Measurements from ENCODE around the gene SPRN. TPM values are rescaled to one million over a fixed set of nuclear protein-coding genes. Genes with fewer than 3 reads are reported as not detected.

The SPRN gene
- total RNA-seq, 1 donor from 2014 or later, result not detected

GRCh38 chr10:133375357-133376115 lies 48.9 kb downstream of the SPRN start:
- intact Hi-C loops (cut with micrococcal nuclease), result no loop called here
- Histone ChIP-seq H3K27ac (replicated peaks) (no peak overlapping the region), H3K9me3 (replicated peaks) (no peaks in the 10 kb centered on the region), H3K4me3 (no peak overlapping the region), H3K36me3 (peaks cover 11% of the 10 kb centered on the region), H3K4me1 (peaks cover 48% of the 10 kb centered on the region), H3K27me3 (ENCODE audit: low read depth) (no peaks in the 10 kb centered on the region)
- TF ChIP-seq CTCF (IDR thresholded peaks at IDR 0.05; ENCODE audit: borderline replicate concordance), result no peak
- no peak for DNase-seq

GRCh38 chr10:133373174-133374090 lies 51.0 kb downstream of the SPRN start, which contains the start of gene ECHS1:
Gene ECHS1 (minus strand): TSS chr10:133373354. CDS start chr10:133373333, 21 bp downstream.
- intact Hi-C loops (cut with micrococcal nuclease), result no loop called here
- DNase-seq, result peak; percentile 98
- peak within 1 kb of the TSS; percentile 94 for H3K27ac ChIP-seq (replicated peaks)

GRCh38 chr10:133372507-133372906 lies 51.9 kb downstream of the SPRN start:
- intact Hi-C loops (cut with micrococcal nuclease), result no loop called here
- peaks cover 39% of the 10 kb centered on the region for H3K36me3 ChIP-seq
- H3K4me3 ChIP-seq, result peak overlapping the region; percentile 85
- H3K27me3 ChIP-seq (ENCODE audit: low read depth), result no peaks in the 10 kb centered on the region
- no peak overlapping the region for H3K27ac ChIP-seq (replicated peaks)
- no peaks in the 10 kb centered on the region for H3K9me3 ChIP-seq (replicated peaks)
- no peak for DNase-seq
- TF ChIP-seq CTCF (IDR thresholded peaks at IDR 0.05; ENCODE audit: borderline replicate concordance), result no peak
- peaks cover 22% of the 10 kb centered on the region for H3K4me1 ChIP-seq

More at GRCh38 chr10:133373174-133374090, 51.0 kb downstream of the SPRN start, which contains the start of gene ECHS1:
- H3K4me1 ChIP-seq, result peaks cover 31% of the 10 kb centered on the region
- H3K27me3 ChIP-seq (ENCODE audit: low read depth), result no peaks in the 10 kb centered on the region
- TF ChIP-seq CTCF (IDR thresholded peaks at IDR 0.05; ENCODE audit: borderline replicate concordance), result no peak
- H3K36me3 ChIP-seq, result peaks cover 32% of the 10 kb centered on the region
- H3K4me3 ChIP-seq, result peak within 1 kb of the TSS; percentile 85
- no peaks in the 10 kb centered on the region for H3K9me3 ChIP-seq (replicated peaks)

Small RNAs within 50 kb of the gene (microRNA-seq; reads per million reads assigned to microRNA genes)
- not detected for gene MIR3944

Other genes starting within 250 kb of the SPRN start
- not detected for gene UTF1, start 194.4 kb downstream of the SPRN start, total RNA-seq
- gene VENTX, start 186.8 kb downstream of the SPRN start, total RNA-seq, result 0.33 TPM
- gene ADAM8, start 147.8 kb downstream of the SPRN start, total RNA-seq, result 1.4 TPM
- 38.9 TPM for gene TUBGCP2, start 115.8 kb downstream of the SPRN start, total RNA-seq
- 40.5 TPM for gene ZNF511, start 115.7 kb downstream of the SPRN start, total RNA-seq
- not detected for gene CALY, start 87.7 kb downstream of the SPRN start, total RNA-seq
- not detected for gene PRAP1, start 77.3 kb downstream of the SPRN start, total RNA-seq
- 5.1 TPM for gene FUOM, start 66.6 kb downstream of the SPRN start, total RNA-seq
- gene ECHS1, start 51.3 kb downstream of the SPRN start, total RNA-seq, result 212 TPM
- 2.9 TPM for gene PAOX, start 45.4 kb downstream of the SPRN start, total RNA-seq
- gene MTG1, start 30.5 kb downstream of the SPRN start, total RNA-seq, result 14.0 TPM
- gene SCART1, start 29.3 kb upstream of the SPRN start, total RNA-seq, result 0.36 TPM
- gene CYP2E1, start 102.7 kb upstream of the SPRN start, total RNA-seq, result 1.1 TPM
- 0.44 TPM for gene SYCE1, start 141.0 kb upstream of the SPRN start, total RNA-seq
- gene FRG2B, start 202.2 kb upstream of the SPRN start, total RNA-seq, result not detected

All from left ventricle myocardium inferior (tissue), 1 donor.